ENCODE measurements around the gene LARP4B. TPM values are rescaled to one million over a fixed set of nuclear protein-coding genes. Genes with fewer than 3 reads are reported as not detected.

LARP4B gene
- total and polyA plus RNA-seq, 2 donors from 2014 or later = 12.9 to 96.6 TPM

- peaks cover 0 to 7% (median 4%) of the 10 kb centered on the region in 3 donors for H3K4me1 ChIP-seq (ENCODE audit: control insufficient read depth in 2 of 3, insufficient read depth in 2 of 3, low read depth in 1 of 3, low read length in 3 of 3)
- FAIRE-seq (no peak), DNase-seq (no peak)
- intact Hi-C loops (cut with DNase I) = no loop called here
- H3K27ac ChIP-seq (ENCODE audit: low read depth in 2 of 2, low read length in 2 of 2) = no peak overlapping the region
- TF ChIP-seq CTCF (IDR thresholded peaks at IDR 0.05; ENCODE audit: borderline replicate concordance, extremely low read depth, insufficient read depth) = no peak
- H3K27me3 ChIP-seq (ENCODE audit: control insufficient read depth, insufficient read depth, low read length) = no peaks in the 10 kb centered on the region
- peaks cover 2 to 30% (median 15%) of the 10 kb centered on the region in 3 donors for H3K36me3 ChIP-seq (ENCODE audit: control insufficient read depth in 2 of 3, insufficient read depth in 3 of 3, low read length in 3 of 3)
- no peaks in the 10 kb centered on the region for H3K9me3 ChIP-seq (ENCODE audit: control insufficient read depth in 2 of 3, insufficient read depth in 1 of 3, low read length in 3 of 3)
- H3K9ac ChIP-seq (ENCODE audit: low read length in 3 of 3) = no peak overlapping the region
- H3K4me3 ChIP-seq (ENCODE audit: low read length in 3 of 3) = no peak overlapping the region
Measured at GRCh38 chr10:844552-844951, 87.0 kb downstream of the LARP4B start.

GRCh38 chr10:843703-844102 is 87.8 kb downstream of the LARP4B start:
- Histone ChIP-seq H3K4me1 (ENCODE audit: control insufficient read depth in 2 of 3, insufficient read depth in 2 of 3, low read depth in 1 of 3, low read length in 3 of 3) (peaks cover 0 to 7% (median 4%) of the 10 kb centered on the region in 3 donors), H3K36me3 (ENCODE audit: control insufficient read depth in 2 of 3, insufficient read depth in 3 of 3, low read length in 3 of 3) (peaks cover 5 to 38% (median 22%) of the 10 kb centered on the region in 3 donors), H3K9me3 (ENCODE audit: control insufficient read depth in 2 of 3, insufficient read depth in 1 of 3, low read length in 3 of 3) (no peaks in the 10 kb centered on the region), H3K4me3 (ENCODE audit: low read length in 3 of 3) (no peak overlapping the region), H3K9ac (ENCODE audit: low read length in 3 of 3) (no peak overlapping the region), H3K27me3 (ENCODE audit: control insufficient read depth, insufficient read depth, low read length) (no peaks in the 10 kb centered on the region), H3K27ac (ENCODE audit: low read depth in 2 of 2, low read length in 2 of 2) (no peak overlapping the region)
- FAIRE-seq = no peak
- TF ChIP-seq CTCF (IDR thresholded peaks at IDR 0.05; ENCODE audit: borderline replicate concordance, extremely low read depth, insufficient read depth) = no peak
- intact Hi-C loops (cut with DNase I) = no loop called here
- no peak for DNase-seq

GRCh38 chr10:842795-843194 is 88.7 kb downstream of the LARP4B start:
- no peak overlapping the region for H3K9ac ChIP-seq (ENCODE audit: low read length in 3 of 3)
- H3K4me1 ChIP-seq (ENCODE audit: control insufficient read depth in 2 of 3, insufficient read depth in 2 of 3, low read depth in 1 of 3, low read length in 3 of 3) = peaks cover 0 to 7% (median 4%) of the 10 kb centered on the region in 3 donors
- H3K27ac ChIP-seq (ENCODE audit: low read depth in 2 of 2, low read length in 2 of 2) = no peak overlapping the region
- no peaks in the 10 kb centered on the region for H3K27me3 ChIP-seq (ENCODE audit: control insufficient read depth, insufficient read depth, low read length)
- FAIRE-seq (no peak), DNase-seq (no peak)
- intact Hi-C loops (cut with DNase I) = no loop called here
- no peak for TF ChIP-seq CTCF (IDR thresholded peaks at IDR 0.05; ENCODE audit: borderline replicate concordance, extremely low read depth, insufficient read depth)
- no peaks in the 10 kb centered on the region for H3K9me3 ChIP-seq (ENCODE audit: control insufficient read depth in 2 of 3, insufficient read depth in 1 of 3, low read length in 3 of 3)
- H3K36me3 ChIP-seq (ENCODE audit: control insufficient read depth in 2 of 3, insufficient read depth in 3 of 3, low read length in 3 of 3) = peaks cover 5 to 47% (median 25%) of the 10 kb centered on the region in 3 donors
- H3K4me3 ChIP-seq (ENCODE audit: low read length in 3 of 3) = no peak overlapping the region

- DNase-seq (no peak), FAIRE-seq (no peak)
- TF ChIP-seq CTCF (IDR thresholded peaks at IDR 0.05; ENCODE audit: borderline replicate concordance, extremely low read depth, insufficient read depth) = no peak
- Histone ChIP-seq H3K4me3 (ENCODE audit: low read length in 3 of 3) (no peak overlapping the region), H3K4me1 (ENCODE audit: control insufficient read depth in 2 of 3, insufficient read depth in 2 of 3, low read depth in 1 of 3, low read length in 3 of 3) (peaks cover 0 to 7% (median 4%) of the 10 kb centered on the region in 3 donors), H3K36me3 (ENCODE audit: control insufficient read depth in 2 of 3, insufficient read depth in 3 of 3, low read length in 3 of 3) (peaks cover 5 to 48% (median 25%) of the 10 kb centered on the region in 3 donors), H3K27ac (ENCODE audit: low read depth in 2 of 2, low read length in 2 of 2) (no peak overlapping the region), H3K9me3 (ENCODE audit: control insufficient read depth in 2 of 3, insufficient read depth in 1 of 3, low read length in 3 of 3) (no peaks in the 10 kb centered on the region), H3K27me3 (ENCODE audit: control insufficient read depth, insufficient read depth, low read length) (no peaks in the 10 kb centered on the region), H3K9ac (ENCODE audit: low read length in 3 of 3) (no peak overlapping the region)
- intact Hi-C loops (cut with DNase I) = no loop called here
Measured at GRCh38 chr10:841535-841934, 90.0 kb downstream of the LARP4B start.

Measured in kidney (tissue), 14 donors.